Measurements from ENCODE around the gene ONECUT3.

Gene ONECUT3

DNA sequence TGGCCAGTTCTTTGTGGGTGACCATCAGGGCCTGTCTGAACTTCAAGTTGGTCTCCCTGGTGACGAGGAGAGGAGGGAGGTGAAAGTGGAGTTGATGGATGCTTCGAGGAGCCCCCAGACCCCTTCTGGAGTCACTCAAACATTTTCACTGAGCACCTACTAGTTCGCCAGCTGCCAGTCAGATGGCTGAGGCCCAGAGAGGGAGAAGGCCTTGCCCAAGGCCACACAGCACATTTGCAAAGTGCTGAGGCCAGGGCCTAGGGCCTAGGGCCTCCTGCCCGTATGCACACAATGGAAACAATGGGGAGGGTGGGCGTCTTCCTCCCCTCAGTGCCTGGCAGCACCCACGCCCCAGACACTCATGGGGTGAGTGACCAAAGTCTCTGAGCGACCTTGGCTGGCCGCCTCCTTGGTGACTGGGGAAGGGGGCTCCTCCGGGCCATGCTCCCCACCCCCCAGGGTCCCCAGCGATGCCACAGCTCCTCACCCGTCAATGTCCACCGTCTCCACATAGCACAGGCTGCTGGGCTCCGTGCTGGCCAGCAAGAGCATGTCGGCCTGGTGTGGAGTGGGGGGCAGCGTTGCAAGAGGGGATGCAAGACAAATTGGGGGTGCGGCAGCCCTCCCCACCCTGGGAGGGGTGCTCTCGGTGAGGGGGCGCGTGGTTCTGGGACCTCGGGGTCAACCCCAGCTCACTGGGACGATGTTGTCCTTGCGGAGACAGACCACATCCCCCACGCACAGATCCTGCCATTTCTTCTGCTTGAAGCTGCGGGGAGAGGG, 52.3 kb downstream of the ONECUT3 start:
- DNase-seq (ENCODE audit: low read depth): no peak
- H3K4me3 ChIP-seq (ENCODE audit: low read length): no peak overlapping the region
- TF ChIP-seq, protein P1, sequence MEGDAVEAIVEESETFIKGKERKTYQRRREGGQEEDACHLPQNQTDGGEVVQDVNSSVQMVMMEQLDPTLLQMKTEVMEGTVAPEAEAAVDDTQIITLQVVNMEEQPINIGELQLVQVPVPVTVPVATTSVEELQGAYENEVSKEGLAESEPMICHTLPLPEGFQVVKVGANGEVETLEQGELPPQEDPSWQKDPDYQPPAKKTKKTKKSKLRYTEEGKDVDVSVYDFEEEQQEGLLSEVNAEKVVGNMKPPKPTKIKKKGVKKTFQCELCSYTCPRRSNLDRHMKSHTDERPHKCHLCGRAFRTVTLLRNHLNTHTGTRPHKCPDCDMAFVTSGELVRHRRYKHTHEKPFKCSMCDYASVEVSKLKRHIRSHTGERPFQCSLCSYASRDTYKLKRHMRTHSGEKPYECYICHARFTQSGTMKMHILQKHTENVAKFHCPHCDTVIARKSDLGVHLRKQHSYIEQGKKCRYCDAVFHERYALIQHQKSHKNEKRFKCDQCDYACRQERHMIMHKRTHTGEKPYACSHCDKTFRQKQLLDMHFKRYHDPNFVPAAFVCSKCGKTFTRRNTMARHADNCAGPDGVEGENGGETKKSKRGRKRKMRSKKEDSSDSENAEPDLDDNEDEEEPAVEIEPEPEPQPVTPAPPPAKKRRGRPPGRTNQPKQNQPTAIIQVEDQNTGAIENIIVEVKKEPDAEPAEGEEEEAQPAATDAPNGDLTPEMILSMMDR (conservative IDR thresholded peaks at IDR 0.05; ENCODE audit: low read length): no peak

DNA sequence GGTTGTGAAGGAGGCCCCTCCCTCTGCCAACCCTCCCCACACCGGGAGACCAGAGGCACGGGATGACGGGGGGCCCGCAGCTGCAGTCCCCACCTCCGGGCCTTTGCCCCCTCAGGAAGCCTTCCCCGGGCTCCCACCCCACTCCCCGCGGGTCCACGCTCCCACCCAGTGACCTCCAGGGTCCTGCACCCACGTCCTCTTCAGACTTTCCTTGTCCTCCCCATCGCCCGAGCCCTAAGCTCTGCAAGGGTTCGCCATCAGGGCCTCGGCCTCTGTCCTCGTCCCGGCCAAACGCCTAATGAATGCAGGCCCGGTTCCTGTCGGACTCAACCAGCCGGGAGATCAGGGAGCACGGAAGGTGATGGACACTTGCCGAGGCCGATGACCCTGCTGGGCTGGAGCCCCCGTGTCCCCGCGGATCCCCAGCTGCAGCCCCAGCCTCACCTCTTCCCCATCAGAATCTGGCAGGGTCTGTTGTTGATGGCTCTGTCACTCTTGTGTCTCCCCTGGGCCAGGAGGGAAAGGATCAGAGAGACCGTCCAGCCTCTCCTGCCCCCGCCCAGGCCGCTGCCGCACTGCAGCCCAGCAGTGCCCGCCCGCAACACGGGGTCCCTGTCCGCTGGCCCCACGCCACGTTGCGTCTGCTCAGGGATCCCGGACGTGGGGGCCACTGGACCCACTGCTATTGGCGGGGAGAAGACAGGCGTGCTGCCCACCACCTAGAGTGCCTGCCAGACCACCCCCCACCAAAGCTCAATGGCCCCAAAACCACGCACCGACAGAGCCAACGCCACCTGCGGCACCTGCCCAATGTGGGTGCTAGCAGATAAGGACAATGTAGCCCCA, 53.1 kb downstream of the ONECUT3 start:
- H3K4me3 ChIP-seq (ENCODE audit: low read length): no peak overlapping the region
- TF ChIP-seq, protein P1 (conservative IDR thresholded peaks at IDR 0.05; ENCODE audit: low read length): no peak
- no peak for DNase-seq (ENCODE audit: low read depth)

DNA sequence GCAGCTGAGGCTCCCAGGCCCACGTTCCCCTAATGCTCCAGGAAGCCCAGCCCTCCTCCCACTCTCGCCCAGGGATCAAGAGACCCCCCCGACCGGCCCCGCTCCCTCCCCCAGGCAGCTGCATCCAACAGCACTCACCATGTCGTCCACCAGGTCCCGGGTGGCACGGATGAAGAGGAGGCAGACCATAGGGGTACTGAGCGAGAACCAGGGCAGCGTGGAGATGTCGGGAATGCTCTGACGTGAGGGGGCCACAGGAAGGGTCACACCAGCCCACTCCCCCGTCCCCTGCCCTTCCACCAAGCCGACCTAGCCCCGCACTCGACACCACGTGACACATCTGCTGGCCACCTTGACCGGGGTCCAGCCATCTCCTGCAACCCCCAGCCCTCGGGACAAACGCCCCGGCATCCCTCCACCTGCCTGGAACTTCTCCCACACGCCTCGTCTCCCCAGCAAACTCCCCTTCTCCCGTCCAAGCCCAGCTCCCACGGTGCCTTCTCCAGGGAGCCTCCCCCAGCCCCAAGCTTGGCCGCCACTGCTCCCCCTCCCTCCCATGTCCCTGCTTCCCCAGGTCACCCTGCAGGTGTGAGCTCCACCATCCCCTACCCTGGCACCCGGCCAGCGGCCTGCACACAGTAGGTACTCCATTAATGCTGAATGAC, 53.9 kb downstream of the ONECUT3 start:
- DNase-seq (ENCODE audit: low read depth): no peak
- no peak overlapping the region for H3K4me3 ChIP-seq (ENCODE audit: low read length)
- TF ChIP-seq, protein P1 (conservative IDR thresholded peaks at IDR 0.05; ENCODE audit: low read length): no peak

DNA sequence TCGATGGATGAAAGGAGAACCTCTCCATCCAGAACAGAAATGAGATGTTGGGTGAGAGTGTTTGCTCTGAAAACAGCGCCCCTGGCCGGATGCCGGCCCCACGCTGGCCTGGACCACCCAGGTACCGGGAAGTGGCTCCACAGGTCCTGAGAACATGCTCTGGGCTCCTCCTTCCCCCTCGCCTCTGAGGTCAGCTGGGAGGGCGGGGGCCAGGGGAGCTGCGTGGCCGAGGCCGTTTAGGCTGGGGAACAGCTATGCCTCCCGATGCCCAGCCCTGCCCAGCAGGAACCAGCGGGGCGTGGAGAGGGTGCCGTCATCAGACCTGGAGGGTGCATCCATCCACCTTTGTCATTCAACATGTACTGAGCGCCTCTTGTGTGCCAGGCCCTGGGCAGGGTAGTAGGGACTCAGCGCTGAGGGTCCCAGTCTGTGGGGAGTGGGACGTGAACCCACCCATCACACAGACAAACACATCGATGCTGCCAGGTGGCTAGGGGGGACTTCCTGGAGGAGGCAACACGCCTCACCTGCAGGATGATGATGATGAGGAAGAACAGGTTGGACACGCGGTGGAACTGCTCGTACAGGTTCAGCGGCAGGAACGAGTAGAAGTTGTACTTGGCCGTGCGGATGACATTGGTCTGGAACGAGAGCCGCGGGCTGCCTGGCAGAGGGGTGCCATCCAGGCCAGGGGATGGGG, 54.5 kb downstream of the ONECUT3 start:
- no peak for DNase-seq (ENCODE audit: low read depth)
- TF ChIP-seq, protein P1 (conservative IDR thresholded peaks at IDR 0.05; ENCODE audit: low read length): no peak
- no peak overlapping the region for H3K4me3 ChIP-seq (ENCODE audit: low read length)

DNA sequence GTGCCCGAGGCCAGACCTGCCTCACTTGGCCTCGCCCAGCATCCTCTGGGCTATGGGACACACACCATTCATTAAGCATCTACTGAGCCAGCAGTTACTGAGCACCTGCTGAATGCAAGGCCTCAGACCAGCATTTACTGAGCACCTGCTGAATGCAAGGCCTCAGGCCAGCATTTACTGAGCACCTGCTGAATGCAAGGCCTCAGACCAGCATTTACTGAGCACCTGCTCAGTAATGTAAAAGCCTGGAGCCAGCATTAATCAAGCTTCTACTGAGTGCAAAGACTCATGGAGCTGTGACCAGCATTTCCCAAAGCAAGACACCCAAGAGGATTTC, 55.1 kb downstream of the ONECUT3 start:
- TF ChIP-seq, protein P1 (conservative IDR thresholded peaks at IDR 0.05; ENCODE audit: low read length): no peak
- no peak for DNase-seq (ENCODE audit: low read depth)
- H3K4me3 ChIP-seq (ENCODE audit: low read length): no peak overlapping the region

DNA sequence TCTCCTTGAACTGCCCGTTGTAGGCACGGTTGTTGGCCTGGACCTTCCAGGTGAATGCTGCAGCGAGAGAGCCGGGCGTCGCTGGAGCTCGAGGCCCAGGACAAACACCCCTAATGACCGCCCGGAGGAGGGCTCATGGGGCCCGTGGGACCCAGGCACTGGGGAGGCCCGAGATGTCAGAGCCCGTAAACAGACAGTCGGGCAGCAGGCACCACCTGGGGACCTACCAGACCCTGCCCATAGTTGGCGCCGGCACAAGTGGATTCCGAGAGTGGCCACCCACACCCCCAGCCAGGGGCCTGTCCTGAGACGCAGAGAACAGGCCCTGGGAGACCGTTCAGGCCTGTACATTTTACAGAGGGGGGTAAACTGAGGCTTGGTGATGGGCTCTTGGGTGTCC, 56.4 kb downstream of the ONECUT3 start:
- TF ChIP-seq, protein P1 (conservative IDR thresholded peaks at IDR 0.05; ENCODE audit: low read length): no peak
- DNase-seq (ENCODE audit: low read depth): no peak
- no peak overlapping the region for H3K4me3 ChIP-seq (ENCODE audit: low read length)

Measured in AG10803 (cell line).